ENCODE data around the gene CABYR. TPM values are rescaled to one million over a fixed set of nuclear protein-coding genes. Genes with fewer than 3 reads are reported as not detected.

Gene CABYR
- total RNA-seq, 1 experiment from 2014 or later, result 10.6 TPM

DNA sequence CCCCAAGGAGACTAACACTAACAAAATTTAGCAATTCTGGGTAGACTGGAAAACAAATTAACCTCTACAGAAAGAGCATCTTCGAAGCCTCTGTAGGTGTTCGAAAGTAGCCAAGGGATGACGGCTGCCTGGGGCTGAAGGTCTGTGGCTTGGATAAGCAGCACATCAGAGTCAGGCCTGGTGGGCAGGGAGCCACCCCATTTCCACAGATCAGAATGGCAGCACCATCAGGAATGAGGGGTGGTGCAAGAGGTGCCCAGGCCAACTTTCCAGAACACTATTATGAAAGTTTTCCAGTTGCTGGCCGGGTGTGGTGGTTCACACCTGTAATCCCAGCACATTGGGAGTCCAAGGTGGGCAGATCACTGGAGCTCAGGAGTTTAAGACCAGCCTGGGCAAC lies 57.9 kb downstream of the CABYR start:
- no peaks in the 10 kb centered on the region for H3K9me3 Mint-ChIP-seq (ENCODE audit: low read depth, unreplicated experiment)
- intact Hi-C loops (cut with micrococcal nuclease; ENCODE audit: unreplicated experiment), result no loop called here
- CTCF ChIA-PET, result no interaction called here
- peaks cover 4% of the 10 kb centered on the region for H3K36me3 Mint-ChIP-seq (ENCODE audit: insufficient read depth, unreplicated experiment)
- no TSS peak for BruUV-seq (replicated peaks)
- DNase-seq, result no peak
- H3K27ac Mint-ChIP-seq (ENCODE audit: unreplicated experiment), result no peak overlapping the region
- peaks cover 17% of the 10 kb centered on the region for H3K4me1 Mint-ChIP-seq (ENCODE audit: low read depth, unreplicated experiment)
- TF ChIP-seq, protein P1, sequence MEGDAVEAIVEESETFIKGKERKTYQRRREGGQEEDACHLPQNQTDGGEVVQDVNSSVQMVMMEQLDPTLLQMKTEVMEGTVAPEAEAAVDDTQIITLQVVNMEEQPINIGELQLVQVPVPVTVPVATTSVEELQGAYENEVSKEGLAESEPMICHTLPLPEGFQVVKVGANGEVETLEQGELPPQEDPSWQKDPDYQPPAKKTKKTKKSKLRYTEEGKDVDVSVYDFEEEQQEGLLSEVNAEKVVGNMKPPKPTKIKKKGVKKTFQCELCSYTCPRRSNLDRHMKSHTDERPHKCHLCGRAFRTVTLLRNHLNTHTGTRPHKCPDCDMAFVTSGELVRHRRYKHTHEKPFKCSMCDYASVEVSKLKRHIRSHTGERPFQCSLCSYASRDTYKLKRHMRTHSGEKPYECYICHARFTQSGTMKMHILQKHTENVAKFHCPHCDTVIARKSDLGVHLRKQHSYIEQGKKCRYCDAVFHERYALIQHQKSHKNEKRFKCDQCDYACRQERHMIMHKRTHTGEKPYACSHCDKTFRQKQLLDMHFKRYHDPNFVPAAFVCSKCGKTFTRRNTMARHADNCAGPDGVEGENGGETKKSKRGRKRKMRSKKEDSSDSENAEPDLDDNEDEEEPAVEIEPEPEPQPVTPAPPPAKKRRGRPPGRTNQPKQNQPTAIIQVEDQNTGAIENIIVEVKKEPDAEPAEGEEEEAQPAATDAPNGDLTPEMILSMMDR (IDR thresholded peaks at IDR 0.05; ENCODE audit: unreplicated experiment), result no peak
- H3K27me3 Mint-ChIP-seq (ENCODE audit: unreplicated experiment), result no peaks in the 10 kb centered on the region
- H3K4me3 Mint-ChIP-seq (ENCODE audit: low read depth, unreplicated experiment), result no peak overlapping the region

GRCh38 chr18:24197412-24197811 lies 58.5 kb downstream of the CABYR start:
- CTCF ChIA-PET, result no interaction called here

DNA sequence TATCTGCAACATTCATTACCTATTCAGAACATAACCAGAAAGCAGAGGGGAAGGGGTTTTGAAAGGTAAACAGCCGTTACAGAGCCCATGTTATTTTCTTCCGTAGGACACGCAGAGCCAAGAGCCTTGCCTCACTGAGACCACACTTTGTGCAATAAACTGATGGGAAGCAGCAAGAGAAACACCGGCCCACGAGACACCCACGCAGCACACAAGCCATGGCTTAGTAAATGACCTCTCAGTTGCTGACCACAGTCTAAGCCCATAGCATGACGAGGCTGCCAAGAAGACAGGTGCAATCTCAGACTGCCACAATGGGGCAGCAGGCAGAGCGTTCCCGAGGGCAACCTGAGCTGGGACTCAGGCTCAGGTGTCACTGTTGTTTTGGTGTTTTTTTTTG lies 59.6 kb downstream of the CABYR start:
- H3K9me3 Mint-ChIP-seq (ENCODE audit: low read depth, unreplicated experiment), result no peaks in the 10 kb centered on the region
- no TSS peak for BruUV-seq (replicated peaks)
- H3K4me1 Mint-ChIP-seq (ENCODE audit: low read depth, unreplicated experiment), result peaks cover 8% of the 10 kb centered on the region
- CTCF ChIA-PET, result no interaction called here
- H3K4me3 Mint-ChIP-seq (ENCODE audit: low read depth, unreplicated experiment), result no peak overlapping the region
- intact Hi-C loops (cut with micrococcal nuclease; ENCODE audit: unreplicated experiment), result no loop called here
- no peaks in the 10 kb centered on the region for H3K27me3 Mint-ChIP-seq (ENCODE audit: unreplicated experiment)
- no peak overlapping the region for H3K27ac Mint-ChIP-seq (ENCODE audit: unreplicated experiment)
- H3K36me3 Mint-ChIP-seq (ENCODE audit: insufficient read depth, unreplicated experiment), result peaks cover 4% of the 10 kb centered on the region
- TF ChIP-seq, protein P1 (IDR thresholded peaks at IDR 0.05; ENCODE audit: unreplicated experiment), result no peak
- DNase-seq, result no peak

More at GRCh38 chr18:24197412-24197811, 58.5 kb downstream of the CABYR start:
- H3K4me1 Mint-ChIP-seq (ENCODE audit: low read depth, unreplicated experiment), result peaks cover 12% of the 10 kb centered on the region
- no peaks in the 10 kb centered on the region for H3K27me3 Mint-ChIP-seq (ENCODE audit: unreplicated experiment)
- intact Hi-C loops (cut with micrococcal nuclease; ENCODE audit: unreplicated experiment), result no loop called here
- no TSS peak for BruUV-seq (replicated peaks)
- no peaks in the 10 kb centered on the region for H3K9me3 Mint-ChIP-seq (ENCODE audit: low read depth, unreplicated experiment)
- TF ChIP-seq, protein P1 (IDR thresholded peaks at IDR 0.05; ENCODE audit: unreplicated experiment), result no peak
- no peak overlapping the region for H3K4me3 Mint-ChIP-seq (ENCODE audit: low read depth, unreplicated experiment)
- no peak for DNase-seq
- H3K27ac Mint-ChIP-seq (ENCODE audit: unreplicated experiment), result no peak overlapping the region
- peaks cover 4% of the 10 kb centered on the region for H3K36me3 Mint-ChIP-seq (ENCODE audit: insufficient read depth, unreplicated experiment)

- TF ChIP-seq, protein P1 (IDR thresholded peaks at IDR 0.05; ENCODE audit: unreplicated experiment), result no peak
- intact Hi-C loops (cut with micrococcal nuclease; ENCODE audit: unreplicated experiment), result no loop called here
- Mint-ChIP-seq H3K27me3 (ENCODE audit: unreplicated experiment) (no peaks in the 10 kb centered on the region), H3K36me3 (ENCODE audit: insufficient read depth, unreplicated experiment) (peaks cover 4% of the 10 kb centered on the region), H3K4me3 (ENCODE audit: low read depth, unreplicated experiment) (no peak overlapping the region), H3K27ac (ENCODE audit: unreplicated experiment) (no peak overlapping the region), H3K4me1 (ENCODE audit: low read depth, unreplicated experiment) (peaks cover 8% of the 10 kb centered on the region), H3K9me3 (ENCODE audit: low read depth, unreplicated experiment) (no peaks in the 10 kb centered on the region)
- CTCF ChIA-PET, result no interaction called here
- no TSS peak for BruUV-seq (replicated peaks)
- no peak for DNase-seq
Measured at GRCh38 chr18:24199372-24199962, 60.6 kb downstream of the CABYR start.
